GM08714 (cell line): ENCODE data around the gene KRTAP12-3.
"Not testable (repeated sequence)": the region's sequence is repeated elsewhere in the genome, so short reads cannot be mapped to it uniquely, and the experiment has no call there.

Experiments used
- H3K4me3 ChIP-seq: fragments of 200-500 bp; sonication (Bioruptor generic); 2 replicates; pipeline ENCODE4 v1.5.1; 2014; ENCODE audit warnings: mild to moderate bottlenecking, low read length, inconsistent platforms
- ZNF274 ChIP-seq: IDR thresholded peaks from 2 replicates; pipeline ENCODE4 v1.6.1; 2012; ENCODE audit warnings: mild to moderate bottlenecking, low read depth, low read length

Gene KRTAP12-3

GRCh38 chr21:44682580-44683151, 24.9 kb downstream of the KRTAP12-3 start:
- no peak overlapping the region for H3K4me3 ChIP-seq
- TF ChIP-seq ZNF274: no peak

DNA sequence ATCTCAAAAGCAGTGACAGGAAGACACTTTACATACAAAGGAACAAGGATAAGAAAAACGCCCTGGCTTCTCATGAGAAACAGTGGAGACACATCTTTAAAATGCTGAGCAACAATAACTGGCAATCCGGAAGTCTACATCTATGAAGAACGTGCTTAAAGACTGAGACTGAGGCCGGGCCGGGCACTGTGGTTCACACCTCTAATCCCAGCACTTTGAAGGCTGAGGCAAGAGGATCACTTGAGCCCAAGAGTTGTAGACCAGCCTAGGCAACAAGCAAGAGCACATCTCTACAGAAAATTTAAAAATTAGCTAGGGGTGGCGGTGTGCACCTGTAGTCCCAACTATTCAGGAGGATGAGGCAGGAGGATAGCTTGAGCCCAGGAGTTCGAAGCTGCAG, 26.3 kb downstream of the KRTAP12-3 start:
- TF ChIP-seq ZNF274: no peak
- no peak overlapping the region for H3K4me3 ChIP-seq

DNA sequence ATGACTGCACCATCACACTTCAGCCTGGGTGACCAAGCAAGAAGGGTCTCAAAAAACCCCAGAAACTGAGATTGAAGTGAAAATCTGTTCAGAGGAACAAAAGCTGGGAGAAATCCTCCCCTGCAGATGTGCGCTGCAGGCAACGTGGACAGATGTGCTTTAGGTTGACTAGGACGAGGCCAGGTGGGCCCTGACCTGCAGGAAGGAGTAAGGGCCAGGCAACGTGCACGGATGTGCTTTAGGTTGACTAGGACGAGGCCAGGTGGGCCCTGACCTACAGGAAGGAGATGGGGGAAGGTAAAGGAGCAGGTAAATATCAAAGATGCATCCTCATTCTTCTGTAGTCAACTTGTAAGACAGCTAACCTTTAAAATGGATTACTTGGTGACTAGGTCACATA, 26.8 kb downstream of the KRTAP12-3 start:
- TF ChIP-seq ZNF274: no peak
- no peak overlapping the region for H3K4me3 ChIP-seq

DNA sequence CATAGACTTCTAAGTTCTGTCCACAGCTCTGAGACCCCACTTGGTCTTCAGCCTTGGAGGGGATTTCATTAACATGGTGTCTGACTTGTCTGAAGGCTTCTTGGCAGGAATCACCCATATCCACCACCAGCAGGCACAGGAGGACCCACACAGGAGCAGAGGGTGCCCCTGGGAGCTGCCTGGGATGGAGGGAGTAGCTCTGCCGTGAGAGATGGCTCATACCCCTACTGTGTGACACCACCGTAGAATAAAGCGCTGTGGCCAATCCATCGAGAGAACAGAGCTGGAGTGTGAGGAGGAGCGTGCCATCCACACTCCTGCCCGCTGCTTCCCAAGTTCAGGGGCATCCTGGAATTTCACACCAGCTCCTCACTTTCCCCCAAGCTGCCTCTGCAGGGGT, 27.3 kb downstream of the KRTAP12-3 start:
- not testable (repeated sequence) for H3K4me3 ChIP-seq

DNA sequence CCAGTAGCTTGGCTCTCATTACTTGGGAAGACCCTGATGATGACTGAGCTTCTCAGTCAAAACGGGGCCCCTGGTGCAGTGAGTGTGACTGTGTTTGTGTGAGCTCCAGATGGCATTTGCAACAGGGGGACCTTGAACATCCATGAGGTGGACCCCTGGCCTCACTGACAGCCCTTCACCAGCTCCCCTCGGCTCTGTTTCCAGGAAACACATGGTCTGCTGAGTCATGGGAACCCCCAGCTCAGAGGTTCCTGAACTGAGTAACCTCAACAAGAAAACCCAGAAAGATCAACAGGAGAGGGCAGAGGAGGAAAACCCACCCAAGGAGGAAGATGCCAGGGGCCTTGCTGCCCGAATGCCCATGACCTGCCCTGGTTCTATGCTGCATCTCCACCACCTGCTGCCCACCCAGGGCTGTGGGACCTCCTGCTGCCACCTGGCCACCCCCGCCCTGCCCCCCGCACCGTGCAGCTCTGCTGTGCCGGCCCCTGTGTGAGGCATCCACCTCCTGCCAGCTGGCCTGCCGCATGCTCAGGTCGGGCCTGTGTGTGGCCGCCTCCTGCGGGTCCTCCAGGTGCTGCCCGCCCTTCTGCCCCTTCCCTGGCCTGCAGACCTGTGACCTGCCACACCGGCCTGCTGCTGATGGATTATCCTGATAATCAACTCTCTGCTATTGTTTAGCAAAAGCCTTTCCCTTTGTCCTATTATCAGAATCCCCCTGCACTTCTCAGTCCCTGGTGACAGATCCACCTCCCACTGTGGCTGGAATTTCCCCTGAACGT, 28.5 kb downstream of the KRTAP12-3 start:
- H3K4me3 ChIP-seq: no peak overlapping the region
- TF ChIP-seq ZNF274: no peak

DNA sequence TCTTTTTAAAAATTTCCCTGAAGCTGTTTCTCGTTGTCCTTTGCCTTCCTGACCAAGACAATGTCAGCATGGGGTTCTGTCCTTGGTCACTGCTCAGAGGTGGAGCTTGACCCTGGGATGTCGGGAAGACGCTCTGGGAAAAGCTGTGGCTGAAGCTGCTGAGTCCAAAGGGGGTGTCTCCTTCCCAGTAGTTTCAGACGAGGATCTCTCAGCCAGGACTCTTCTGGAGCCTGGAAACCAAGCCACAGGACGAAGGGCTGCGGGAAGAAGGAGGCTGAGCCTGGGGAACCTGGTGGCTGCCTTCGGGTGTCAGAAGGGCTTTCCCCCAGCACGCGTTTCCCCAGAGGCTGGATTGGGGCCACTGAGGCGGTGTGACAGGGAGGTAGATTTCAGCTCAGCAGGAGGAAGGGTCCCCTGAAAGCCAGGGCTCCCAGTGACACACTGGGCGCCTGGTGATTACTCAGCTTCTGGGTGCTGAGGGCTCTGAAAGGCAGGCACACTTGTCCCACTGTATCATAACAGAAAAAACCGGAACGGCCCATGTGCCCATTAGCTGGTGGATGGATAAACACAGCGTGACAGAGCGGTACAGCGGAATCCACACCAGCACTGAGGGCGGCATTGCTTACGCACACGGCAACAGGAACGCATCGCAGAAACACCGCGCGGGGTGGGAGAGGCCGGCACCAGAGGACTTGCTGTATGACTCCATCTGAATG, 29.3 kb downstream of the KRTAP12-3 start:
- TF ChIP-seq ZNF274: no peak
- no peak overlapping the region for H3K4me3 ChIP-seq

- no peak overlapping the region for H3K4me3 ChIP-seq
- TF ChIP-seq ZNF274: no peak
Observed at GRCh38 chr21:44687671-44688070, 29.9 kb downstream of the KRTAP12-3 start.

DNA sequence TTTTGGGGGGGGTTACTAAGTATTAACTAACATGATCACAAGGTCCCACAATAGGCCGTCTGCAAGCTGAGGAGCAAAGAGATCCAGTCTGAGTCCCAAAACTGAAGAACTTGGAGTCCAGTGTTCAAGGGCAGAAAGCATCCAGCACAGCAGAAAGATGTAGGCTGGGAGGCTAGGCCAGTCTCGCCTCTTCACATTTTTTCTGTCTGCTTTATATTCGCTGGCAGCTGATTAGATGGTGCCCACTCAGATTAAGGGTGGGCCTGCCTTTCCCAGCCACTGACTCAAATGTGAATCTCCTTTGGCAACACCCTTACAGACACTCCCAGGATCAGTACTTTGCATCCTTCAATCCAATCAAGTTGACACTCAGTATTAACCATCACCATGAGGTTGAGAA, 32.0 kb downstream of the KRTAP12-3 start:
- H3K4me3 ChIP-seq: not testable (repeated sequence)

DNA sequence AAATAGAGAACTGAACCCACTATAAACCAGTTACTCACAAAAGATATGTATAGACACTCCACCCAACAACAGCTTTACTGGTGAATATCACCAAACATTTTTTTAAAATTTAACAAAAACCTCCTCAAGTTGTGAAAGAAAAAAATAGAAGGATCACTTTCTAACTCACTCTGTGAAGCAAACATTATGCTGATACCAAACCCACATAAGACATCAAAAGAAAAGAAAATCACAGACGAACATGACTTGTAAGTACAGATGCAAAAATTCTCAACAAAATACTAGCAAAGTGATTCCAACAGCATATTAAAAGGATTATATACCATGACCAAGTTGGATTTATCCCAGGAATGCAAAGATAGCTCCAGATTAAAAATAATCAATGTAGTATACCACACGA, 34.0 kb downstream of the KRTAP12-3 start:
- H3K4me3 ChIP-seq: no peak overlapping the region
- TF ChIP-seq ZNF274: no peak

- TF ChIP-seq ZNF274: no peak
- H3K4me3 ChIP-seq: no peak overlapping the region
Observed at GRCh38 chr21:44692798-44693512, 35.2 kb downstream of the KRTAP12-3 start.

- TF ChIP-seq ZNF274: no peak
- H3K4me3 ChIP-seq: no peak overlapping the region
Observed at GRCh38 chr21:44694776-44695175, 37.0 kb downstream of the KRTAP12-3 start.

DNA sequence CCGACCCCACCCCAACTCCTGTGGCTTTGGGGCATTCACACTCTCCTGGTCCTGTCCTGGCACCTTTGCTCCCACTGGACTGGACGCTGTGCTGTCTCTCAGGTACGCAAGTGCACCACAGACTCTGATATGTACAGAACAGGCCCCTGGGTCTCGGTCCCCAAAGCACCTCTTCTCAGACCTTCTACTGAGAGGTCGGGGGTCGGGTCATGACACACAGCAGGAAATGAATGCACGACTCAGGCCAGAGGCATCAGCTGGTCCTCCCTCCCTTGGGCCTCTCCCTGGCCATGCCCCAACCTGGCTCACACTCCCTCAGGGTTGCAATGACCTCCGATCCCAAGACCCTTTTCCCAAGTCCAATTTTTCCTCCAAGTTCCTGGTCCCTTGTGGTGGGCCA, 37.5 kb downstream of the KRTAP12-3 start:
- no peak for TF ChIP-seq ZNF274
- H3K4me3 ChIP-seq: no peak overlapping the region

- H3K4me3 ChIP-seq: no peak overlapping the region
- no peak for TF ChIP-seq ZNF274
Observed at GRCh38 chr21:44695641-44696040, 37.9 kb downstream of the KRTAP12-3 start.

- H3K4me3 ChIP-seq: no peak overlapping the region
- no peak for TF ChIP-seq ZNF274
Observed at GRCh38 chr21:44696572-44696971, 38.8 kb downstream of the KRTAP12-3 start.

DNA sequence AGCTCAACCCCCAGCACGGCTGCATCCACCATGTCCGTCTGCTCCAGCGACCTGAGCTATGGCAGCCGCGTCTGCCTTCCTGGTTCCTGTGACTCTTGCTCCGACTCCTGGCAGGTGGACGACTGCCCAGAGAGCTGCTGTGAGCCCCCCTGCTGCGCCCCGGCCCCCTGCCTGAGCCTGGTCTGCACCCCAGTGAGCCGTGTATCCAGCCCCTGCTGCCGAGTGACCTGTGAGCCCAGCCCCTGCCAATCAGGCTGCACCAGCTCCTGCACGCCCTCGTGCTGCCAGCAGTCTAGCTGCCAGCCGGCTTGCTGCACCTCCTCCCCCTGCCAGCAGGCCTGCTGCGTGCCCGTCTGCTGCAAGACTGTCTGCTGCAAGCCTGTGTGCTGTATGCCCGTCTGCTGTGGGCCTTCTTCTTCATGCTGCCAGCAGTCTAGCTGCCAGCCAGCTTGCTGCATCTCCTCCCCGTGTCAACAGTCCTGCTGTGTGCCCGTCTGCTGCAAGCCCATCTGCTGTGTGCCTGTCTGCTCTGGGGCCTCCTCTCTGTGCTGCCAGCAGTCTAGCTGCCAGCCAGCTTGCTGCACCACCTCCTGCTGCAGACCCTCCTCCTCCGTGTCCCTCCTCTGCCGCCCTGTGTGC, 39.6 kb downstream of the KRTAP12-3 start, which contains the start of gene KRTAP10-12:
KRTAP10-12 (plus strand) TSS at position 1 of the 639 bp plus-strand sequence; CDS start at position 31, 30 bp downstream.
- not testable (repeated sequence) for H3K4me3 ChIP-seq
